ENCODE measurements around the gene PIK3R5. TPM values are rescaled to one million over a fixed set of nuclear protein-coding genes. Genes with fewer than 3 reads are reported as not detected.

PIK3R5 gene
- total and polyA plus RNA-seq, 8 donors = 0.90 to 29.8 (median 5.1) TPM; not detected in 1

DNA sequence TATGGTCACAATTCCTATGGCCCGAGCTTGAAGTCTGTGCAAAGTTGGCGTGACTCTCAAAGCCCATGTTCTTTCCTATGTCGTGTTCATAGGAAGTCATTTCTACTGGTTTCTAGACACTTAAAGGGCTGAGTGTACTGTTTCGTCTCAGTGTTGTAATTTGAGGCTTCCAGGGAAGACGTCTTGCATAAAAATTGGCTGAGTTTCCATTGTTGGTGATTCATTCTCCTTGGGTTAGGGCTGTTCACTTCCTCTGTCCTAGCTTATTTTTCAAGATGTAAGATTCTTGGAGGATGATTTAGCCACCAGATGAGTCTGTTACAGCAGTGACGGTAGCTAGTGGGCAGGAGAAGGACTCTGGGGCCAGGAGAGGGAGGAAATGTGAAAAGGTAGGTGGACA lies 43.1 kb downstream of the PIK3R5 start:
- peaks cover 0 to 4% (median 3%) of the 10 kb centered on the region in 3 donors for H3K27me3 ChIP-seq
- intact Hi-C loops (cut with DNase I; ENCODE audit: low total_unique reads) = no loop called here
- peak in 1 of 2 donors; percentile 31 for DNase-seq
- TF ChIP-seq POLR2AphosphoS5 (IDR thresholded peaks at IDR 0.05) = peak in 1 of 3 donors; percentile 53
- TF ChIP-seq POLR2A (IDR thresholded peaks at IDR 0.05) = no peak
- H3K27ac ChIP-seq = peak overlapping the region in 4 of 5 donors; percentile 8 to 71 (median 43)
- H3K36me3 ChIP-seq = no peaks in the 10 kb centered on the region
- 39 to 62% (median 56%) methylated on average over 6 of the region's 6 CpGs for WGBS, 5 donors
- H3K4me3 ChIP-seq = no peak overlapping the region
- peaks cover 8 to 25% (median 15%) of the 10 kb centered on the region in 4 donors for H3K9me3 ChIP-seq
- no peaks in the 10 kb centered on the region for H3K4me1 ChIP-seq

GRCh38 chr17:8921147-8921546 lies 44.4 kb downstream of the PIK3R5 start:
- Histone ChIP-seq H3K4me1 (no peaks in the 10 kb centered on the region), H3K27ac (no peak overlapping the region), H3K9me3 (peaks cover 7 to 16% (median 16%) of the 10 kb centered on the region in 4 donors), H3K36me3 (no peaks in the 10 kb centered on the region), H3K27me3 (peaks cover under 1 to 4% (median 3%) of the 10 kb centered on the region in 3 donors), H3K4me3 (no peak overlapping the region)
- TF ChIP-seq, protein P1, sequence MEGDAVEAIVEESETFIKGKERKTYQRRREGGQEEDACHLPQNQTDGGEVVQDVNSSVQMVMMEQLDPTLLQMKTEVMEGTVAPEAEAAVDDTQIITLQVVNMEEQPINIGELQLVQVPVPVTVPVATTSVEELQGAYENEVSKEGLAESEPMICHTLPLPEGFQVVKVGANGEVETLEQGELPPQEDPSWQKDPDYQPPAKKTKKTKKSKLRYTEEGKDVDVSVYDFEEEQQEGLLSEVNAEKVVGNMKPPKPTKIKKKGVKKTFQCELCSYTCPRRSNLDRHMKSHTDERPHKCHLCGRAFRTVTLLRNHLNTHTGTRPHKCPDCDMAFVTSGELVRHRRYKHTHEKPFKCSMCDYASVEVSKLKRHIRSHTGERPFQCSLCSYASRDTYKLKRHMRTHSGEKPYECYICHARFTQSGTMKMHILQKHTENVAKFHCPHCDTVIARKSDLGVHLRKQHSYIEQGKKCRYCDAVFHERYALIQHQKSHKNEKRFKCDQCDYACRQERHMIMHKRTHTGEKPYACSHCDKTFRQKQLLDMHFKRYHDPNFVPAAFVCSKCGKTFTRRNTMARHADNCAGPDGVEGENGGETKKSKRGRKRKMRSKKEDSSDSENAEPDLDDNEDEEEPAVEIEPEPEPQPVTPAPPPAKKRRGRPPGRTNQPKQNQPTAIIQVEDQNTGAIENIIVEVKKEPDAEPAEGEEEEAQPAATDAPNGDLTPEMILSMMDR (IDR thresholded peaks at IDR 0.05) = no peak
- TF ChIP-seq POLR2AphosphoS5 (IDR thresholded peaks at IDR 0.05) = no peak
- TF ChIP-seq POLR2A (IDR thresholded peaks at IDR 0.05) = no peak
- no peak for TF ChIP-seq EP300 (IDR thresholded peaks at IDR 0.05)
- intact Hi-C loops (cut with DNase I; ENCODE audit: low total_unique reads) = no loop called here
- WGBS, 5 donors = 58 to 69% (median 62%) methylated on average over 2 of the region's 2 CpGs
- DNase-seq = no peak

- Histone ChIP-seq H3K27me3 (peaks cover 4 to 8% (median 5%) of the 10 kb centered on the region in 3 donors), H3K9me3 (peaks cover 7 to 16% (median 13%) of the 10 kb centered on the region in 4 donors), H3K4me1 (no peaks in the 10 kb centered on the region), H3K4me3 (no peak overlapping the region), H3K27ac (no peak overlapping the region), H3K36me3 (no peaks in the 10 kb centered on the region)
- WGBS, 5 donors = 48 to 74% (median 57%) methylated on average over 3 of the region's 3 CpGs
- intact Hi-C loops (cut with DNase I; ENCODE audit: low total_unique reads) = no loop called here
- TF ChIP-seq POLR2A (IDR thresholded peaks at IDR 0.05) (no peak), POLR2AphosphoS5 (IDR thresholded peaks at IDR 0.05) (no peak), EP300 (IDR thresholded peaks at IDR 0.05) (no peak)
- TF ChIP-seq, protein P1 (IDR thresholded peaks at IDR 0.05) = no peak
- DNase-seq = no peak
Measured at GRCh38 chr17:8918807-8919465, 46.6 kb downstream of the PIK3R5 start.

- Histone ChIP-seq H3K27ac (peak overlapping the region in 3 of 5 donors; percentile 16 to 63 (median 41)), H3K27me3 (peaks cover 0 to 33% (median 2%) of the 10 kb centered on the region in 3 donors), H3K4me1 (no peaks in the 10 kb centered on the region), H3K4me3 (no peak overlapping the region), H3K36me3 (no peaks in the 10 kb centered on the region), H3K9me3 (peaks cover 7 to 16% (median 13%) of the 10 kb centered on the region in 4 donors)
- 63 to 78% (median 74%) methylated on average over 7 of the region's 7 CpGs for WGBS, 5 donors
- DNase-seq = no peak
- intact Hi-C loops (cut with DNase I; ENCODE audit: low total_unique reads) = no loop called here
- TF ChIP-seq, protein P1 (IDR thresholded peaks at IDR 0.05) = no peak
- TF ChIP-seq POLR2AphosphoS5 (IDR thresholded peaks at IDR 0.05) = no peak
- no peak for TF ChIP-seq POLR2A (IDR thresholded peaks at IDR 0.05)
- no peak for TF ChIP-seq EP300 (IDR thresholded peaks at IDR 0.05)
Measured at GRCh38 chr17:8916466-8916865, 49.0 kb downstream of the PIK3R5 start.

GRCh38 chr17:8914554-8914953 lies 51.0 kb downstream of the PIK3R5 start:
- no peak overlapping the region for H3K4me3 ChIP-seq
- intact Hi-C loops (cut with DNase I; ENCODE audit: low total_unique reads) = no loop called here
- no peak for TF ChIP-seq EP300 (IDR thresholded peaks at IDR 0.05)
- TF ChIP-seq, protein P1 (IDR thresholded peaks at IDR 0.05) = no peak

More at GRCh38 chr17:8914554-8914953, 51.0 kb downstream of the PIK3R5 start:
- peaks cover 7 to 16% (median 13%) of the 10 kb centered on the region in 4 donors for H3K9me3 ChIP-seq
- no peak overlapping the region for H3K27ac ChIP-seq
- no peaks in the 10 kb centered on the region for H3K4me1 ChIP-seq
- H3K27me3 ChIP-seq = peaks cover 0 to 45% (median 2%) of the 10 kb centered on the region in 3 donors
- H3K36me3 ChIP-seq = peaks cover 0 to 3% (median 0%) of the 10 kb centered on the region in 4 donors
- 83 to 88% (median 85%) methylated on average over 8 of the region's 8 CpGs for WGBS, 5 donors
- no peak for DNase-seq

Measured in stomach (tissue), 9 donors.